SK-N-SH (cell line): ENCODE results near the gene ZNF511. TPM values are rescaled to one million over a fixed set of nuclear protein-coding genes. Genes with fewer than 3 reads are reported as not detected.

ENCODE experiments used
- CTCF ChIA-PET: fragments of 300-600, 350-600 bp; formaldehyde crosslinking; extraction: SDS; loops from one replicate; lab custom pipeline; 2021; lab: Yijun Ruan, JAX
- POLR2A ChIA-PET: fragments of 350-600 bp; sonication (Branson Sonifier 250); formaldehyde crosslinking; extraction: SDS; loops from one replicate; lab custom pipeline; 2020; ENCODE audit warnings: antibody characterized with exemption, inconsistent platforms; lab: Yijun Ruan, JAX
- DNase-seq: peaks from one replicate; pipeline ENCODE4 v3.0.0; 2012
- H2AFZ ChIP-seq: fragments of 200-600 bp; sonication (generic); 2 replicates; pipeline ENCODE4 v1.8.1; 2016; ENCODE audit warnings: antibody characterized with exemption, mild to moderate bottlenecking, low read depth
- H3F3A ChIP-seq: fragments of 200-600 bp; sonication (generic); replicated peaks from 2 replicates; pipeline ENCODE3; 2016; ENCODE audit warnings: antibody characterized with exemption, mild to moderate bottlenecking; ENCODE audit not compliant: insufficient read depth
- H3K27ac ChIP-seq, 2 experiments: fragments of 200-500 bp in 1 of 2; fragments of 200-600 bp in 1 of 2; sonication (Bioruptor generic) in 1 of 2; sonication (generic), shearing (Covaris generic) in 1 of 2; 2 replicates each; pipeline versions ENCODE4 v1.5.1 to v1.6.1; 2014 to 2016; ENCODE audit warnings: low read depth in 2 of 2, inconsistent platforms in 1 of 2, low read length in 1 of 2, mild to moderate bottlenecking in 1 of 2, mixed read lengths in 1 of 2
- H3K27me3 ChIP-seq: fragments of 200-600 bp; sonication (generic), shearing (Covaris generic); 2 replicates; pipeline ENCODE4 v1.6.1; 2016; ENCODE audit warnings: mixed run types; ENCODE audit not compliant: insufficient read depth
- H3K36me3 ChIP-seq, 2 experiments: fragments of 200-500 bp in 1 of 2; fragments of 200-600 bp in 1 of 2; sonication (Bioruptor generic) in 1 of 2; sonication (generic) in 1 of 2; replicated peaks in 1 of 2; 2 replicates each; pipeline versions ENCODE3 to v1.5.1; 2014 to 2016; ENCODE audit warnings: low read length in 1 of 2, mild to moderate bottlenecking in 1 of 2; ENCODE audit not compliant: insufficient read depth in 2 of 2, control insufficient read depth in 1 of 2
- H3K4me1 ChIP-seq, 2 experiments: fragments of 200-500 bp in 1 of 2; fragments of 200-600 bp in 1 of 2; sonication (Bioruptor generic) in 1 of 2; sonication (generic), shearing (Covaris generic) in 1 of 2; 2 replicates each; pipeline versions ENCODE4 v1.5.1 to v1.6.1; 2014 to 2016; ENCODE audit warnings: low read depth in 1 of 2, low read length in 1 of 2, mixed run types in 1 of 2; ENCODE audit not compliant: insufficient read depth in 2 of 2, control insufficient read depth in 1 of 2
- H3K4me2 ChIP-seq: fragments of 200-600 bp; sonication (generic), shearing (Covaris generic); 2 replicates; pipeline ENCODE4 v1.6.1; 2017; ENCODE audit warnings: mixed run types
- H3K4me3 ChIP-seq, 2 experiments: fragments of 200-500 bp in 1 of 2; fragments of 200-600 bp in 1 of 2; sonication (Bioruptor generic) in 1 of 2; sonication (generic), shearing (Covaris generic) in 1 of 2; 2 replicates each; pipeline versions ENCODE4 v1.5.1 to v1.8.1; 2014 to 2016; ENCODE audit warnings: low read depth in 2 of 2, inconsistent platforms in 1 of 2, low read length in 1 of 2, mild to moderate bottlenecking in 1 of 2, mixed read lengths in 1 of 2, moderate library complexity in 1 of 2
- H3K79me2 ChIP-seq: fragments of 200-600 bp; sonication (generic); 2 replicates; pipeline ENCODE4 v1.8.1; 2017; ENCODE audit warnings: mild to moderate bottlenecking; ENCODE audit not compliant: insufficient read depth
- H3K9ac ChIP-seq: fragments of 200-600 bp; sonication (generic); 2 replicates; pipeline ENCODE4 v1.6.1; 2017; ENCODE audit warnings: mixed run types
- H3K9me2 ChIP-seq: fragments of 200-600 bp; sonication (generic); 2 replicates; pipeline ENCODE4 v1.6.1; 2017; ENCODE audit warnings: mixed run types
- H3K9me3 ChIP-seq: fragments of 200-600 bp; sonication (generic); 2 replicates; pipeline ENCODE4 v1.6.1; 2017; ENCODE audit warnings: mixed run types, mild to moderate bottlenecking, moderate library complexity
- H4K20me1 ChIP-seq: fragments of 200-600 bp; sonication (generic); 2 replicates; pipeline ENCODE4 v1.6.1; 2017; ENCODE audit warnings: mild to moderate bottlenecking, mixed run types; ENCODE audit not compliant: insufficient read depth
- CHD2 ChIP-seq: fragments of 150-350 bp; IDR thresholded peaks from 2 replicates; pipeline ENCODE4 v1.6.1; 2018; ENCODE audit warnings: low read length; ENCODE audit not compliant: partially characterized antibody
- ELF1 ChIP-seq: IDR thresholded peaks from 2 replicates; pipeline ENCODE4 v1.4.0; 2012
- EP300 ChIP-seq, 2 experiments: IDR thresholded peaks; 2 replicates each; pipeline versions ENCODE4 v1.4.0 to v1.6.1; 2012; ENCODE audit warnings: borderline replicate concordance in 1 of 2, low read depth in 1 of 2, low read length in 1 of 2
- FOXJ3 ChIP-seq: sonication (generic); formaldehyde crosslinking; IDR thresholded peaks from 2 replicates; pipeline ENCODE4 v1.5.1; 2020; ENCODE audit warnings: mild to moderate bottlenecking, missing genetic modification reagents
- FOXM1 ChIP-seq: IDR thresholded peaks from 2 replicates; pipeline ENCODE4 v1.4.0; 2012; ENCODE audit warnings: low read depth, mild to moderate bottlenecking
- JUND ChIP-seq: IDR thresholded peaks from 2 replicates; pipeline ENCODE4 v1.4.0; 2012
- MAX ChIP-seq: IDR thresholded peaks from 2 replicates; pipeline ENCODE4 v1.4.0; 2012; ENCODE audit warnings: low read depth
- NFIC ChIP-seq: IDR thresholded peaks from 2 replicates; pipeline ENCODE4 v1.4.0; 2012; ENCODE audit warnings: borderline replicate concordance
- NRF1 ChIP-seq: IDR thresholded peaks from 2 replicates; pipeline ENCODE4 v1.6.1; 2012; ENCODE audit warnings: low read depth, mild to moderate bottlenecking, low read length
- PBX3 ChIP-seq: IDR thresholded peaks from 2 replicates; pipeline ENCODE4; 2012
- REST ChIP-seq: IDR thresholded peaks from 2 replicates; pipeline ENCODE4 v1.6.1; 2012; ENCODE audit warnings: mild to moderate bottlenecking, low read depth, low read length, moderate library complexity
- RXRA ChIP-seq: IDR thresholded peaks from 2 replicates; pipeline ENCODE4 v1.4.0; 2012; ENCODE audit warnings: low read depth, mild to moderate bottlenecking, borderline replicate concordance
- SIN3A ChIP-seq: IDR thresholded peaks from 2 replicates; pipeline ENCODE4 v1.6.1; 2012; ENCODE audit warnings: low read depth, mild to moderate bottlenecking, low read length, moderate library complexity, borderline replicate concordance
- SMC3 ChIP-seq: IDR thresholded peaks from 2 replicates; pipeline ENCODE4 v1.6.1; 2012; ENCODE audit warnings: low read depth, low read length, improper control_type of control experiment
- TCF12 ChIP-seq: IDR thresholded peaks from 2 replicates; pipeline ENCODE4 v1.4.0; 2012
- USF1 ChIP-seq: IDR thresholded peaks from 2 replicates; pipeline ENCODE4 v1.4.0; 2012; ENCODE audit warnings: low read depth, borderline replicate concordance
- ZBTB33 ChIP-seq: IDR thresholded peaks from 2 replicates; pipeline ENCODE4 v1.4.0; 2012; ENCODE audit warnings: low read depth, borderline replicate concordance
- WGBS: methylation state at CpG from one replicate; pipeline ENCODE4 v1.1.6; 2017; ENCODE audit warnings: low lambda C conversion rate; 5-methylcytosine and 5-hydroxymethylcytosine counted together
- polyA plus RNA-seq, 3 experiments: library from polyadenylated mRNA; depleted of rRNA; stranded (reverse); fragments of >200 nt; gene quantifications; 2 replicates each; pipeline ENCODE4 v1.2.3, GENCODE V29; 2012

ZNF511 gene
- polyA plus RNA-seq, 1 of the 3 experiments (the other 2 are of a cell fraction) = 62.3 TPM

GRCh38 chr10:133266056-133266795, 42.5 kb upstream of the ZNF511 start:
- Histone ChIP-seq H3K4me3 (no peak overlapping the region), H3F3A (no peaks in the 10 kb centered on the region), H3K27ac (no peak overlapping the region), H2AFZ (no peak overlapping the region), H3K36me3 (no peaks in the 10 kb centered on the region), H3K9me2 (no peaks in the 10 kb centered on the region), H4K20me1 (no peaks in the 10 kb centered on the region), H3K4me2 (no peak overlapping the region), H3K79me2 (no peaks in the 10 kb centered on the region), H3K9me3 (no peaks in the 10 kb centered on the region), H3K4me1 (peaks cover 0 to 9% of the 10 kb centered on the region in 2 experiments; a peak in 1 of 4 replicates), H3K27me3 (no peaks in the 10 kb centered on the region), H3K9ac (no peak overlapping the region)
- no peak for DNase-seq
- ChIA-PET POLR2A (interaction anchor here (0.9 kb wide), 1 partner anchor 12 kb away, joined by 3 read pairs; no protein-coding TSS in a partner anchor), CTCF (interaction anchor here (1.0 kb wide), 1 partner anchor 122 kb away, joined by 3 read pairs; no protein-coding TSS in a partner anchor)
- 84% methylated on average over 15 of the region's 21 CpGs for WGBS
- TF ChIP-seq ZBTB33 (no peak), SIN3A (no peak), SMC3 (no peak), RXRA (no peak), JUND (no peak), NRF1 (no peak), TCF12 (no peak), EP300 (IDR thresholded peaks at IDR 0.05; ENCODE audit: borderline replicate concordance in 1 of 2, low read depth in 1 of 2, low read length in 1 of 2) (no peak), FOXJ3 (CRISPR knock-in tag) (no peak), USF1 (no peak), FOXM1 (no peak), NFIC (no peak), PBX3 (no peak)

- Histone ChIP-seq H3K9ac (no peak overlapping the region), H3K4me2 (no peak overlapping the region), H4K20me1 (no peaks in the 10 kb centered on the region), H3K27ac (no peak overlapping the region), H2AFZ (no peak overlapping the region), H3F3A (no peaks in the 10 kb centered on the region), H3K27me3 (no peaks in the 10 kb centered on the region), H3K9me3 (no peaks in the 10 kb centered on the region), H3K9me2 (no peaks in the 10 kb centered on the region), H3K4me1 (peaks cover 0 to 6% of the 10 kb centered on the region in 2 experiments; a peak in 1 of 4 replicates), H3K36me3 (no peaks in the 10 kb centered on the region), H3K79me2 (no peaks in the 10 kb centered on the region), H3K4me3 (no peak overlapping the region)
- POLR2A ChIA-PET = interaction anchor here (0.6 kb wide), 1 partner anchor 127 kb away, joined by 3 read pairs; the partner anchor contains the start of gene MTG1
- CTCF ChIA-PET = no interaction called here
- 79% methylated on average over 4 of the region's 14 CpGs for WGBS
- DNase-seq = no peak
- TF ChIP-seq RXRA = no peak
- no peak for TF ChIP-seq MAX
- TF ChIP-seq ELF1 = no peak
- no peak for TF ChIP-seq SIN3A
- TF ChIP-seq REST = no peak
- no peak for TF ChIP-seq JUND
- no peak for TF ChIP-seq ZBTB33
- no peak for TF ChIP-seq CHD2
Measured at GRCh38 chr10:133267293-133267692, 41.4 kb upstream of the ZNF511 start.
